Right cardiac atrium (tissue), 5 donors: ENCODE measurements around the gene DIS3L2. TPM values are rescaled to one million over a fixed set of nuclear protein-coding genes. Genes with fewer than 3 reads are reported as not detected.
"Not testable (repeated sequence)": the region's sequence is repeated elsewhere in the genome, so short reads cannot be mapped to it uniquely, and the experiment has no call there.

Experiments
- ATAC-seq, 2 donors: fragments of 200-7000 bp; cut with Tn5 transposase; one replicate each; pipeline versions ENCODE4 v1.8.0 to v1.9.1; 2020; ENCODE audit warnings: moderate library complexity in 2 of 2, mild to moderate bottlenecking in 1 of 2
- DNase-seq, 3 donors: peaks; one replicate each; pipeline ENCODE4 v3.0.0-alpha.2; 2020
- H3K27ac ChIP-seq: one replicate; pipeline ENCODE4 v1.5.1; 2013; ENCODE audit warnings: mild to moderate bottlenecking, low read length, control low read depth, moderate library complexity
- H3K27me3 ChIP-seq: one replicate; pipeline ENCODE4 v1.6.1; 2013; ENCODE audit not compliant: control insufficient read depth, insufficient read depth
- H3K4me1 ChIP-seq: one replicate; pipeline ENCODE4 v1.6.1; 2013; ENCODE audit warnings: low read length; ENCODE audit not compliant: control insufficient read depth, insufficient read depth
- H3K4me3 ChIP-seq: one replicate; pipeline ENCODE4 v1.5.1; 2013; ENCODE audit warnings: low read length, control low read depth
- H3K9me3 ChIP-seq: one replicate; pipeline ENCODE4 v1.6.1; 2013; ENCODE audit warnings: low read length; ENCODE audit not compliant: control insufficient read depth
- WGBS: extraction: QIAGEN DNeasy Blood & Tissue Kit; methylation state at CpG from one replicate; pipeline ENCODE4 v1.1.7; 2013; 5-methylcytosine and 5-hydroxymethylcytosine counted together
- intact Hi-C, 4 donors: fragments of 100-400 bp; cut with DNase I; formaldehyde crosslinking; loops; one replicate each; pipeline versions ENCODE4 v1.11.0 to v1.14.0; 2022 to 2023
- polyA plus RNA-seq: library from polyadenylated mRNA; stranded (reverse); fragments of 200-250 nt; gene quantifications from one replicate; pipeline ENCODE4 v1.2.3, GENCODE V29; 2013
- total RNA-seq, 4 donors: library from RNA; stranded (reverse); fragmentation: NEBNext Ultra II Directional; extraction: Animal tissue kit (Norgen Biotek cat#: 25700); gene quantifications; one replicate each; pipeline ENCODE4 v1.2.1, GENCODE V29; 2021
- donor health status: healthy with polysubstance abuse.
- donor health status: DM: no; HTN: yes; CAD: no.
- donor health status: DM: no; HTN: no; CAD: no.
- donor health status: DM: no; HTN: yes; CAD: no; lungs with severe emphysema.
- donor health status: DM: yes; HTN: yes; CAD: no.

DIS3L2 gene
- total and polyA plus RNA-seq, 5 donors = 11.0 to 25.4 (median 20.5) TPM

DNA sequence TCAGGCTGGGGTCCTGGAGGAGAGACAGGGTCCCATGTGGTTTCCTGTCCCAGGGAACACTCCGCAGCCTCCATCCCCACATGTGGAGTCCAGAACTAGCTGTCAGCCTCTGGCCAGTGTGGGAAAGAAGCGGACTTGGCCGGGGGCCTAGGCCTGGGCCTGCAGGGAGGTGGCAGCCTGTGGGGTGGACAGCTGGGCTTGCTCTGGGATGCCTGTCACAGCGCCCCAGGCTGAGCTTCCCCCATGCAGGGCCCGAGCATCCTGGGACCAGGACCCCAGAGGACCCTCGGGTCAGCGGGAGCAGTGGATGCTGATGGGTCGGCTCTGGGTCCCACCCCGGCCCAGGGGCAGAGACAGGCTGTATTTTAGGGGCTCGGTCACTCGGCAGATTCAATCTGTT lies 369.5 kb downstream of the DIS3L2 start:
- H3K27ac ChIP-seq, H3K9me3 ChIP-seq, H3K4me1 ChIP-seq, H3K27me3 ChIP-seq, H3K4me3 ChIP-seq: not testable (repeated sequence)
- 71% methylated on average over 11 of the region's 11 CpGs for WGBS
- ATAC-seq (peak; percentile 52 to 54), DNase-seq (peak; percentile 78 to 92 (median 89))
- intact Hi-C loops = loop anchor here in 1 of 4 donors (10.0 kb wide), 1 partner anchor 194 kb away; the partner anchor contains the start of genes CHRND and PRSS56

GRCh38 chr2:232331641-232332040 lies 370.1 kb downstream of the DIS3L2 start:
- H3K4me3 ChIP-seq, H3K9me3 ChIP-seq, H3K4me1 ChIP-seq, H3K27me3 ChIP-seq, H3K27ac ChIP-seq: not testable (repeated sequence)
- 81% methylated on average over 11 of the region's 11 CpGs for WGBS
- peak in 1 of 2 donors; percentile 36 for ATAC-seq
- intact Hi-C loops = loop anchor here in 1 of 4 donors (10.0 kb wide), 1 partner anchor 193 kb away; the partner anchor contains the start of genes CHRND and PRSS56
- DNase-seq = peak in 1 of 3 donors; percentile 18

- H3K4me1 ChIP-seq, H3K9me3 ChIP-seq, ATAC-seq, DNase-seq, H3K27ac ChIP-seq, H3K4me3 ChIP-seq, H3K27me3 ChIP-seq: not testable (repeated sequence)
- intact Hi-C loops = loop anchor here in 1 of 4 donors (10.0 kb wide), 1 partner anchor 192 kb away; the partner anchor contains the start of genes CHRND and PRSS56
- WGBS = 88% methylated on average over 24 of the region's 26 CpGs
Measured at GRCh38 chr2:232332244-232332939, 370.9 kb downstream of the DIS3L2 start.

- intact Hi-C loops = loop anchor here in 1 of 4 donors (10.0 kb wide), 1 partner anchor 192 kb away; the partner anchor contains the start of genes CHRND and PRSS56
- DNase-seq = no peak
Measured at GRCh38 chr2:232332940-232333259, 371.4 kb downstream of the DIS3L2 start.

GRCh38 chr2:232333361-232334135 lies 372.0 kb downstream of the DIS3L2 start:
- DNase-seq (no peak), ATAC-seq (no peak)
- Histone ChIP-seq H3K9me3 (no peaks in the 10 kb centered on the region), H3K4me1 (no peaks in the 10 kb centered on the region), H3K27ac (no peak overlapping the region), H3K27me3 (no peaks in the 10 kb centered on the region), H3K4me3 (no peak overlapping the region)
- intact Hi-C loops = loop anchor here in 1 of 4 donors (10.0 kb wide), 1 partner anchor 191 kb away; the partner anchor contains the start of genes CHRND and PRSS56
- WGBS = 95% methylated on average over 28 of the region's 28 CpGs

More at GRCh38 chr2:232332940-232333259, 371.4 kb downstream of the DIS3L2 start:
- no peak for ATAC-seq
- H3K9me3 ChIP-seq = no peaks in the 10 kb centered on the region
- 82% methylated on average over 7 of the region's 10 CpGs for WGBS
- H3K4me1 ChIP-seq = no peaks in the 10 kb centered on the region
- no peak overlapping the region for H3K27ac ChIP-seq
- no peaks in the 10 kb centered on the region for H3K27me3 ChIP-seq
- no peak overlapping the region for H3K4me3 ChIP-seq

DNA sequence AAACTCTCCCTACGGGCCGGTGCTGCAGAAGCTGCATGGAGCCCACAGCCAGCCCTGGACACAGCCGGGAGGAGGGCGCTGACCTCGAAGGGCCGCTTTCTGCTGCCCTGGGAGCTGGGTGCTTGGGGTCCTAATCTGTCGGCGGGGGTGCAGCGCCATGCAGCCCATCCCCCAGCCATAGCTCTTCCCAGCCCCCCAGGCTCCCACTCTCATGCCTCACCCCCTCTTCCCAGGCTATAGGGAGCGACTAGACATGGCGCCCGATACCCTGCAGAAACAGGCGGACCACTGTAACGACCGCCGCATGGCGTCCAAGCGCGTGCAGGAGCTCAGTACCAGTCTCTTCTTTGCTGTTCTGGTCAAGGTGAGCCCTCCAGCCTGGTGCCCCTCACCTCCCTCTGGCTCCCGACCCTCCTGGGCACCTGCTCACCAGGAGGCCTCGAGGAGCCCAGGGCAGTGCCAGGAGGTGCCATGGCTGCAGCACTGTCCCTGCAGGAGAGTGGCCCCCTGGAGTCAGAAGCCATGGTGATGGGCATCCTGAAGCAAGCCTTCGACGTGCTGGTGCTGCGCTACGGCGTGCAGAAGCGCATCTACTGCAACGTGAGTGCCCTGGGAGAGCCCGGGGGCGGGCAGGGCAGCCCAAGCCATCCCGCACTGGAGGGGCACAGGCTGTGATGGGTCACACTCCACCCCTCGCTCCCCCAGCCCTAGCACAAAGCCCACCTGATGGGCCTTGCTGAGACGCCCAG lies 372.8 kb downstream of the DIS3L2 start:
- H3K27me3 ChIP-seq, H3K4me1 ChIP-seq, DNase-seq, ATAC-seq, H3K4me3 ChIP-seq, H3K27ac ChIP-seq, H3K9me3 ChIP-seq: not testable (repeated sequence)
- WGBS = 95% methylated on average over 30 of the region's 33 CpGs
- intact Hi-C loops = loop anchor here in 1 of 4 donors (10.0 kb wide), 1 partner anchor 190 kb away; the partner anchor contains the start of genes CHRND and PRSS56

DNA sequence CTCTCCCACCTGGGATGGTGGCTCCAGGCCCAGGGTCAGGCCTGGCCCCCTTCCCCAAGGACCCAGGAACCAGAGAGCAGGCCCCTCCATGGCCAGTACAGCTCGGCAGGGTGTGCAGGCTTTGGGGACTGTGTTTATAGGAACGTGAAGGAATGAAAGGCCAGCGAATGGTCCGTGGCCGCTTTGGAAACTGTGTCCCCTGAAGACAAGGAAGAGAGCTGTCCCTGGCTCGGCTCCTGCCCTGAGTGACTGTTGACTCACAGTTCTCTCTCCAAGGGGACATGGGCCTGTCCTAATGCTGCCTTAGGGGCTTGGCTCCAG lies 373.3 kb downstream of the DIS3L2 start:
- intact Hi-C loops = loop anchor here in 1 of 4 donors (10.0 kb wide), 1 partner anchor 190 kb away; the partner anchor contains the start of genes CHRND and PRSS56
- H3K27ac ChIP-seq, DNase-seq, H3K4me3 ChIP-seq, H3K4me1 ChIP-seq, H3K27me3 ChIP-seq, ATAC-seq, H3K9me3 ChIP-seq: not testable (repeated sequence)
- WGBS = 96% methylated on average over 6 of the region's 6 CpGs

- not testable (repeated sequence) for H3K9me3 ChIP-seq, H3K4me1 ChIP-seq, H3K27me3 ChIP-seq, ATAC-seq, H3K4me3 ChIP-seq, H3K27ac ChIP-seq
- peak in 1 of 3 donors; percentile 56 for DNase-seq
- intact Hi-C loops = loop anchor here in 1 of 4 donors (10.0 kb wide), 1 partner anchor 189 kb away; the partner anchor contains the start of genes CHRND and PRSS56
- 60% methylated on average over 15 of the region's 15 CpGs for WGBS
Measured at GRCh38 chr2:232335206-232335858, 373.8 kb downstream of the DIS3L2 start.

DNA sequence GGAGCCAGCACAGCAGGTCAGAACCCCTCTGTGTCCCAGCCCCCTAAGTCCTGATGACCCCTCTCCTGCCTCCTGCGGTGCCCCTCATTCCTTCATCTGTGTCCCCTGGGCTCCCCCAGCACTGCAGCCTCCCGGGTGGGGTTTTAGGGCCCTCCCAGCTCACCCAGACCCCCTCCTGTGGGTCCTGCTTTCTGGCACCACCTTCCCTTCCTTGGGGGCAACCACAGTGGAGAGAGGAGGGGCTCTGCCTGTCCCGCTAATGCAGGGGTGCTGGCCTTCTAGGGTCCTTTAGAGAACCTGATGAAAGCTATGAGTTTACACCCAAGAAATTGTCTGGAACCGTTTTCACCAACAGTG lies 374.3 kb downstream of the DIS3L2 start:
- H3K4me1 ChIP-seq = no peaks in the 10 kb centered on the region
- WGBS = 93% methylated on average over 4 of the region's 4 CpGs
- H3K9me3 ChIP-seq = no peaks in the 10 kb centered on the region
- ATAC-seq (no peak), DNase-seq (no peak)
- no peak overlapping the region for H3K27ac ChIP-seq
- no peaks in the 10 kb centered on the region for H3K27me3 ChIP-seq
- no peak overlapping the region for H3K4me3 ChIP-seq
- intact Hi-C loops = loop anchor here in 1 of 4 donors (10.0 kb wide), 1 partner anchor 189 kb away; the partner anchor contains the start of genes CHRND and PRSS56

DNA sequence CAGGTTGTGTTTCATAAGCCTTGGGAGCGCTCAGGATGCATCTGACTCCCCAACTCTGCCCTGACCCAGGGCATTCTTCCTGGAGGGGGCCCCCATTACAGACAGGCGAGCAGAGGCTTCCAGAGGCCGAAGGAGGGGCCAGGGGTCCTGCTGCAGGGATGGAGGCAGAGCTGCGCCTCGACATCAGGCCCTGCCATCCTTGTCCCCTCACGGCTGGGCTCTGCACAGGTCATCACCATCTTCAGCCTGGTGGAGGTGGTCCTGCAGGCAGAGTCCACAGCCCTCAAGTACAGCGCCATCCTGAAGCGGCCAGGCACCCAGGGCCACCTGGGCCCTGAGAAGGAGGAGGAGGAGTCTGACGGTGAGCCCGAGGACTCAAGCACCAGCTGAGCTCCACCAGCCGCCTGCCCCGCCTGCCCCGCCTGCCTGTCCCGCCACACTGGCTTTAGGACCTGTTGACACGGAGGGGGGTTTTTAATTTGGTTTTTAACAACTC lies 374.8 kb downstream of the DIS3L2 start:
- DNase-seq (peak in 1 of 3 donors; percentile 18), ATAC-seq (no peak)

More for the DNA sequence above, 374.8 kb downstream of the DIS3L2 start:
- H3K4me1 ChIP-seq = no peaks in the 10 kb centered on the region
- 95% methylated on average over 15 of the region's 15 CpGs for WGBS
- no peak overlapping the region for H3K4me3 ChIP-seq
- H3K27ac ChIP-seq = no peak overlapping the region
- intact Hi-C loops = loop anchor here in 1 of 4 donors (10.0 kb wide), 1 partner anchor 189 kb away; the partner anchor contains the start of genes CHRND and PRSS56
- H3K9me3 ChIP-seq = no peaks in the 10 kb centered on the region
- H3K27me3 ChIP-seq = no peaks in the 10 kb centered on the region
